ENCODE measurements around the gene NRAP. TPM values are rescaled to one million over a fixed set of nuclear protein-coding genes. Genes with fewer than 3 reads are reported as not detected.

NRAP gene
- total and polyA plus RNA-seq, 4 donors = 0.05 to 0.13 (median 0.10) TPM

DNA sequence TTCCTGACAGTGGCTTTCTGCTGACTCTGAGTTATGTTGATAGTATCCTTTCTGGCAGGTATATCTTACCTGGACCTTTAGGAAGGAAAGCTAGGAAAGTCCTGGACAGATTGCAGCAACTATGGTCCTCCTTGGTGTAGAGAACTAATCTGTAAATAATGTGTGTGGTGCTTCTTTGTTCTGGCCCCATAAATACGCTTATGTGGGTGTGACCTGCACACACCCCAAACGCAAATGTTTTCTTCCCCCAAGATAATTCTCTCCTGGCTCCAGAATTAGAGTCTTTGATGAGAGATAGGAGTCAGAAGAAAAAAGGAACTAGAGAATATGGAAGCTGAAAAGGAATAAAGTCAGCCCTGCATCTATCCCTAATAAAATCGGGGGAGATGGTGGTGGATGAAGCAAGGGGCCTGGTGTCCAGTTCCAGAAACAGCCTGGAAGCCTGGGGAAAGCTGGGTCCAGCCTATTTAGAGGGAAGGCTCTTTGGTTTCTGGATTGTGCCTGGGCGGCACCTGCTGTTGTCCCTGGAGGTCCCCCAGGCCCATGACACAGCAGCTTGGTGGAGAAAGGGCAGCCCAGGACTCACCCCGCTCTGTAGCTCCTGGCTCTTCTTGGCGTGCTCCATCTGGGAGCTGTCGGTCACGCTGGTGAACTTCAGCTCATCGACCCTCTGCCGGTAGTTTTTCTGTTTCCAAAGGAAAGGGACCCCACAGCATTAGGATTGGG, 38.2 kb downstream of the NRAP start:
- H3K27me3 ChIP-seq (ENCODE audit: control insufficient read depth in 4 of 4, insufficient read depth in 4 of 4, low read length in 3 of 4) = no peaks in the 10 kb centered on the region
- H3K27ac ChIP-seq (ENCODE audit: low read depth in 1 of 2, low read length in 2 of 2) = no peak overlapping the region
- TF ChIP-seq EGR1 (IDR thresholded peaks at IDR 0.05; ENCODE audit: low read depth in 2 of 2) (no peak), FOXA2 (IDR thresholded peaks at IDR 0.05) (no peak), GABPA (IDR thresholded peaks at IDR 0.05 in 1 of 2, conservative IDR thresholded peaks at IDR 0.05 in 1 of 2) (no peak), SP1 (IDR thresholded peaks at IDR 0.05) (no peak), RXRA (IDR thresholded peaks at IDR 0.05) (no peak), FOXA1 (IDR thresholded peaks at IDR 0.05) (no peak), HNF4G (IDR thresholded peaks at IDR 0.05) (no peak), TAF1 (conservative IDR thresholded peaks at IDR 0.05) (no peak), NR2F2 (IDR thresholded peaks at IDR 0.05) (no peak), JUND (IDR thresholded peaks at IDR 0.05) (no peak), RAD21 (IDR thresholded peaks at IDR 0.05) (no peak), HNF4A (conservative IDR thresholded peaks at IDR 0.05) (no peak), YY1 (IDR thresholded peaks at IDR 0.05) (no peak)
- TF ChIP-seq, protein P1, sequence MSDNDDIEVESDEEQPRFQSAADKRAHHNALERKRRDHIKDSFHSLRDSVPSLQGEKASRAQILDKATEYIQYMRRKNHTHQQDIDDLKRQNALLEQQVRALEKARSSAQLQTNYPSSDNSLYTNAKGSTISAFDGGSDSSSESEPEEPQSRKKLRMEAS (IDR thresholded peaks at IDR 0.05) = no peak
- TF ChIP-seq, protein P2, sequence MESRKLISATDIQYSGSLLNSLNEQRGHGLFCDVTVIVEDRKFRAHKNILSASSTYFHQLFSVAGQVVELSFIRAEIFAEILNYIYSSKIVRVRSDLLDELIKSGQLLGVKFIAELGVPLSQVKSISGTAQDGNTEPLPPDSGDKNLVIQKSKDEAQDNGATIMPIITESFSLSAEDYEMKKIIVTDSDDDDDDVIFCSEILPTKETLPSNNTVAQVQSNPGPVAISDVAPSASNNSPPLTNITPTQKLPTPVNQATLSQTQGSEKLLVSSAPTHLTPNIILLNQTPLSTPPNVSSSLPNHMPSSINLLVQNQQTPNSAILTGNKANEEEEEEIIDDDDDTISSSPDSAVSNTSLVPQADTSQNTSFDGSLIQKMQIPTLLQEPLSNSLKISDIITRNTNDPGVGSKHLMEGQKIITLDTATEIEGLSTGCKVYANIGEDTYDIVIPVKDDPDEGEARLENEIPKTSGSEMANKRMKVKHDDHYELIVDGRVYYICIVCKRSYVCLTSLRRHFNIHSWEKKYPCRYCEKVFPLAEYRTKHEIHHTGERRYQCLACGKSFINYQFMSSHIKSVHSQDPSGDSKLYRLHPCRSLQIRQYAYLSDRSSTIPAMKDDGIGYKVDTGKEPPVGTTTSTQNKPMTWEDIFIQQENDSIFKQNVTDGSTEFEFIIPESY (IDR thresholded peaks at IDR 0.05) = no peak
- TF ChIP-seq, protein P3, sequence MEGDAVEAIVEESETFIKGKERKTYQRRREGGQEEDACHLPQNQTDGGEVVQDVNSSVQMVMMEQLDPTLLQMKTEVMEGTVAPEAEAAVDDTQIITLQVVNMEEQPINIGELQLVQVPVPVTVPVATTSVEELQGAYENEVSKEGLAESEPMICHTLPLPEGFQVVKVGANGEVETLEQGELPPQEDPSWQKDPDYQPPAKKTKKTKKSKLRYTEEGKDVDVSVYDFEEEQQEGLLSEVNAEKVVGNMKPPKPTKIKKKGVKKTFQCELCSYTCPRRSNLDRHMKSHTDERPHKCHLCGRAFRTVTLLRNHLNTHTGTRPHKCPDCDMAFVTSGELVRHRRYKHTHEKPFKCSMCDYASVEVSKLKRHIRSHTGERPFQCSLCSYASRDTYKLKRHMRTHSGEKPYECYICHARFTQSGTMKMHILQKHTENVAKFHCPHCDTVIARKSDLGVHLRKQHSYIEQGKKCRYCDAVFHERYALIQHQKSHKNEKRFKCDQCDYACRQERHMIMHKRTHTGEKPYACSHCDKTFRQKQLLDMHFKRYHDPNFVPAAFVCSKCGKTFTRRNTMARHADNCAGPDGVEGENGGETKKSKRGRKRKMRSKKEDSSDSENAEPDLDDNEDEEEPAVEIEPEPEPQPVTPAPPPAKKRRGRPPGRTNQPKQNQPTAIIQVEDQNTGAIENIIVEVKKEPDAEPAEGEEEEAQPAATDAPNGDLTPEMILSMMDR (IDR thresholded peaks at IDR 0.05; ENCODE audit: low read depth, low read length, missing input control) = no peak
- H3K4me1 ChIP-seq (ENCODE audit: control insufficient read depth in 4 of 4, insufficient read depth in 4 of 4, low read length in 3 of 4) = peaks cover 3 to 10% (median 6%) of the 10 kb centered on the region in 4 donors
- no peak overlapping the region for H3K4me3 ChIP-seq (ENCODE audit: low read depth in 1 of 3, low read length in 3 of 3)
- 91% methylated on average over 10 of the region's 10 CpGs for WGBS
- H3K9me3 ChIP-seq (ENCODE audit: control insufficient read depth in 4 of 4, low read length in 3 of 4) = no peaks in the 10 kb centered on the region
- no peak overlapping the region for H3K9ac ChIP-seq (ENCODE audit: low read depth in 1 of 2, low read length in 2 of 2)
- no peak for DNase-seq (ENCODE audit: low spot score)
- H3K36me3 ChIP-seq (ENCODE audit: control insufficient read depth in 4 of 4, insufficient read depth in 3 of 4, low read depth in 1 of 4, low read length in 3 of 4) = no peaks in the 10 kb centered on the region

DNA sequence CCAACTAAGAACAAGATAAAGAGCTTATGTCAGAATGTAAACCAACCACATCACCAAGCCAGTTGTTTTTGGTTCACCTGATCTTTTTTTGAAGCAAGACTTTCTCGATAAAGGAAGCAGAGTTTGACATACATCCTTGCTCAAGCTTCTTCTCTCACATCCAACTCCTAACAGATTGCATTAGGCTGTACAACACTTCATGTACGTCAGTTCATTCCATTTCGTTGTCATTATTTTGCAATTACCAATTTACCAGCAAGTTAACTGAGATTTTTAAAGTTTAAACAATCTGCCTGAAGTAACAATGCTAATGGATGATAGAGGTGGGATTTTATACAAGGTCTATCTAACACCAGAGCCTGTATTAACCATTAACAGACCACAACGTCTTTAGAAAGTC, 41.0 kb downstream of the NRAP start:
- WGBS = 84% methylated on average over 4 of the region's 4 CpGs
- no peak overlapping the region for H3K4me3 ChIP-seq (ENCODE audit: low read depth in 1 of 3, low read length in 3 of 3)
- peaks cover 0 to 2% (median 0%) of the 10 kb centered on the region in 4 donors for H3K4me1 ChIP-seq (ENCODE audit: control insufficient read depth in 4 of 4, insufficient read depth in 4 of 4, low read length in 3 of 4)
- no peak overlapping the region for H3K27ac ChIP-seq (ENCODE audit: low read depth in 1 of 2, low read length in 2 of 2)
- no peak for DNase-seq (ENCODE audit: low spot score)
- no peaks in the 10 kb centered on the region for H3K27me3 ChIP-seq (ENCODE audit: control insufficient read depth in 4 of 4, insufficient read depth in 4 of 4, low read length in 3 of 4)
- TF ChIP-seq GABPA (IDR thresholded peaks at IDR 0.05 in 1 of 2, conservative IDR thresholded peaks at IDR 0.05 in 1 of 2) = no peak
- no peak for TF ChIP-seq FOXA1 (IDR thresholded peaks at IDR 0.05)
- no peak for TF ChIP-seq RXRA (IDR thresholded peaks at IDR 0.05)
- TF ChIP-seq, protein P1 (IDR thresholded peaks at IDR 0.05) = no peak
- no peaks in the 10 kb centered on the region for H3K9me3 ChIP-seq (ENCODE audit: control insufficient read depth in 4 of 4, low read length in 3 of 4)
- no peak overlapping the region for H3K9ac ChIP-seq (ENCODE audit: low read depth in 1 of 2, low read length in 2 of 2)
- H3K36me3 ChIP-seq (ENCODE audit: control insufficient read depth in 4 of 4, insufficient read depth in 3 of 4, low read depth in 1 of 4, low read length in 3 of 4) = no peaks in the 10 kb centered on the region

Data from liver (tissue), 9 donors.